DOHH2 (cell line): Measurements from ENCODE around the gene KCNV2.

Source experiments
- H3F3A ChIP-seq: fragments of 200-600 bp; sonication (generic), shearing (Covaris generic); 2 replicates; pipeline ENCODE4 v1.6.0; 2016; ENCODE audit warnings: antibody characterized with exemption, mild to moderate bottlenecking; ENCODE audit not compliant: control insufficient read depth, insufficient read depth
- H3K27ac ChIP-seq: fragments of 200-600 bp; sonication (generic); 2 replicates; pipeline ENCODE4 v1.5.1; 2014; ENCODE audit warnings: low read depth, mild to moderate bottlenecking, low read length, moderate library complexity
- H3K27me3 ChIP-seq: fragments of 200-600 bp; sonication (generic); 2 replicates; pipeline ENCODE4 v1.6.1; 2014; ENCODE audit warnings: mild to moderate bottlenecking, low read length, mixed read lengths; ENCODE audit not compliant: control insufficient read depth
- H3K36me3 ChIP-seq: fragments of 200-600 bp; sonication (generic); 2 replicates; pipeline ENCODE4 v1.6.1; 2014; ENCODE audit warnings: mild to moderate bottlenecking, low read length, moderate library complexity, mixed read lengths; ENCODE audit not compliant: control insufficient read depth
- H3K4me1 ChIP-seq: fragments of 200-600 bp; sonication (generic); 2 replicates; pipeline ENCODE4 v1.6.1; 2014; ENCODE audit warnings: mild to moderate bottlenecking, low read length, mixed read lengths; ENCODE audit not compliant: control insufficient read depth
- H3K4me2 ChIP-seq: fragments of 200-600 bp; sonication (generic); 2 replicates; pipeline ENCODE4 v1.6.0; 2014; ENCODE audit warnings: mild to moderate bottlenecking, low read length, moderate library complexity
- H3K4me3 ChIP-seq: fragments of 200-600 bp; sonication (generic); 2 replicates; pipeline ENCODE4 v1.5.1; 2014; ENCODE audit warnings: mild to moderate bottlenecking, low read length, mixed read lengths
- H3K79me2 ChIP-seq: fragments of 200-600 bp; sonication (generic); 2 replicates; pipeline ENCODE4 v1.6.1; 2014; ENCODE audit warnings: mild to moderate bottlenecking, low read length, mixed read lengths; ENCODE audit not compliant: control insufficient read depth
- H3K9me2 ChIP-seq: fragments of 200-600 bp; sonication (generic); replicated peaks from 2 replicates; pipeline ENCODE4 v1.6.1; 2014; ENCODE audit warnings: mild to moderate bottlenecking, low read length, mixed read lengths; ENCODE audit not compliant: control insufficient read depth
- H3K9me3 ChIP-seq: fragments of 200-600 bp; sonication (generic); 2 replicates; pipeline ENCODE4 v1.6.1; 2014; ENCODE audit warnings: antibody characterized with exemption, low read length, mixed read lengths; ENCODE audit not compliant: control insufficient read depth, insufficient read depth
- H4K20me1 ChIP-seq: fragments of 200-600 bp; sonication (generic); 2 replicates; pipeline ENCODE4 v1.6.0; 2014; ENCODE audit warnings: low read depth, mild to moderate bottlenecking, antibody characterized with exemption, low read length, moderate library complexity; ENCODE audit not compliant: control insufficient read depth, insufficient read depth
- EZH2phosphoT487 ChIP-seq: fragments of 200-600 bp; sonication (generic); IDR thresholded peaks from 2 replicates; pipeline ENCODE4 v1.6.1; 2017; ENCODE audit warnings: borderline replicate concordance, mild to moderate bottlenecking, antibody characterized with exemption, low read length, moderate library complexity, mixed read lengths
- TF ChIP-seq, protein P1 (sequence below): fragments of 200-600 bp; sonication (generic); IDR thresholded peaks from one replicate; pipeline ENCODE4 v1.5.1; 2014; ENCODE audit warnings: antibody characterized with exemption, mild to moderate bottlenecking, low read depth, low read length; ENCODE audit not compliant: poor library complexity, severe bottlenecking

KCNV2 gene

DNA sequence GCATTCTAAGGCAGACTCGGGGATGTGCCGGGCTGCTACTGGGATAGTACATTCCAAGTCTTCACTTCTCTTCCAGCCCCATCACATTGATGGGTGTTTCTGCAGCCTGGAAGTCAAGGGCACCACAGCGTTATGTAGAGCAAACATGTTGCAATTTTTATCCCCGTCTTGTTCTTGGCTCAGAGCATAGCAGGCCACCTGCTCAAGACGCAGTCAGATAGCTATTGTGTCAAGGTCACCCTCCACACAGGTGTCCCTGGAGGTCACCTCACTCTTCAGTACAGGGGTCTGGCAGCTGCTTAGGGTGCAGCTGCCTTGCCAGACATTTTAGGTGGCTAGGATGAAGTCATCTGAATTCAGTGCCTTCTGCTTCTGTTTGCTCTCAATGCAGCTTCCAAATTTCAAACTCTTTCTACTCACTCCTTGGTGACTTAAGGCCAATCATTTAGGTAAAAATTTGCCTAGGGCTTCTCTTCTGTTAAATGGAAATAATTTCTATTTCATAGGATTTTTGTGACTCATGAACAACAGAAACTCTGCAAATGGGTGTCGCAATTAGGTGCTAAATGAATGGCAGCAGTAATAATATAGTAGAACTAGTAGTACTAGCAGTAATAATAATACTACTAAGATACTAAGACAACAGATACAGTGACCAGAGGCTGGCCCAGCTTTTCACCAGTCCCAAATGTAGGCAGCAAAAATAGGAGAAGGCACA, 24.3 kb downstream of the KCNV2 start:
- Histone ChIP-seq H4K20me1 (no peaks in the 10 kb centered on the region), H3K4me1 (no peaks in the 10 kb centered on the region), H3K9me3 (no peaks in the 10 kb centered on the region), H3K9me2 (no peaks in the 10 kb centered on the region), H3F3A (no peaks in the 10 kb centered on the region), H3K36me3 (0 out of 2 replicates have a peak, but pooled peaks cover 3% of the 10 kb centered on the region), H3K4me3 (no peak overlapping the region), H3K79me2 (no peaks in the 10 kb centered on the region), H3K27me3 (no peaks in the 10 kb centered on the region), H3K4me2 (no peak overlapping the region), H3K27ac (no peak overlapping the region)
- TF ChIP-seq EZH2phosphoT487 = no peak
- TF ChIP-seq, protein P1, sequence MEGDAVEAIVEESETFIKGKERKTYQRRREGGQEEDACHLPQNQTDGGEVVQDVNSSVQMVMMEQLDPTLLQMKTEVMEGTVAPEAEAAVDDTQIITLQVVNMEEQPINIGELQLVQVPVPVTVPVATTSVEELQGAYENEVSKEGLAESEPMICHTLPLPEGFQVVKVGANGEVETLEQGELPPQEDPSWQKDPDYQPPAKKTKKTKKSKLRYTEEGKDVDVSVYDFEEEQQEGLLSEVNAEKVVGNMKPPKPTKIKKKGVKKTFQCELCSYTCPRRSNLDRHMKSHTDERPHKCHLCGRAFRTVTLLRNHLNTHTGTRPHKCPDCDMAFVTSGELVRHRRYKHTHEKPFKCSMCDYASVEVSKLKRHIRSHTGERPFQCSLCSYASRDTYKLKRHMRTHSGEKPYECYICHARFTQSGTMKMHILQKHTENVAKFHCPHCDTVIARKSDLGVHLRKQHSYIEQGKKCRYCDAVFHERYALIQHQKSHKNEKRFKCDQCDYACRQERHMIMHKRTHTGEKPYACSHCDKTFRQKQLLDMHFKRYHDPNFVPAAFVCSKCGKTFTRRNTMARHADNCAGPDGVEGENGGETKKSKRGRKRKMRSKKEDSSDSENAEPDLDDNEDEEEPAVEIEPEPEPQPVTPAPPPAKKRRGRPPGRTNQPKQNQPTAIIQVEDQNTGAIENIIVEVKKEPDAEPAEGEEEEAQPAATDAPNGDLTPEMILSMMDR = no peak

DNA sequence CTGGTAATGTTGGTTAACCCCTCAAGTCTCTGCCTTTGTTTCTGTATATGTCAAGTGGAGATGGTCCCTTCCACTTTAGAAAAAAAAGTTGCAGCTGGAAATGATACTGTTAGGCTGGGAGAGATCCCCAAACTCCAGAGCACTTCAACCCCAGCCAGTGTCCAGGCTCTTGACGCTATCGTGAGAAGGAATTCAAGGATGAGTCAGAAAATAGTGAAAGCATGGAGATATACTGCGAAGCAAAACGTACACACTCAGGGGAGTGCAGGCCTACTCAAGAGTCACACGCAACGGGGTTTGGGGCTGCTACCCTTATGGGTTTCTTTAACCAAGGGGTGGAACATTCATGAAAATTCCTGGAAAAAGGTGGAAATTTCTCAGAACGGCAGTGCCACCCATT, 24.9 kb downstream of the KCNV2 start:
- no peaks in the 10 kb centered on the region for H3K27me3 ChIP-seq
- TF ChIP-seq, protein P1 = no peak
- no peak for TF ChIP-seq EZH2phosphoT487
- no peaks in the 10 kb centered on the region for H3F3A ChIP-seq
- 0 out of 2 replicates have a peak, but pooled peaks cover 3% of the 10 kb centered on the region for H3K36me3 ChIP-seq
- no peaks in the 10 kb centered on the region for H3K4me1 ChIP-seq
- no peak overlapping the region for H3K27ac ChIP-seq
- H3K4me3 ChIP-seq = no peak overlapping the region
- no peaks in the 10 kb centered on the region for H3K9me2 ChIP-seq
- no peak overlapping the region for H3K4me2 ChIP-seq
- no peaks in the 10 kb centered on the region for H3K79me2 ChIP-seq
- H3K9me3 ChIP-seq = no peaks in the 10 kb centered on the region
- no peaks in the 10 kb centered on the region for H4K20me1 ChIP-seq

DNA sequence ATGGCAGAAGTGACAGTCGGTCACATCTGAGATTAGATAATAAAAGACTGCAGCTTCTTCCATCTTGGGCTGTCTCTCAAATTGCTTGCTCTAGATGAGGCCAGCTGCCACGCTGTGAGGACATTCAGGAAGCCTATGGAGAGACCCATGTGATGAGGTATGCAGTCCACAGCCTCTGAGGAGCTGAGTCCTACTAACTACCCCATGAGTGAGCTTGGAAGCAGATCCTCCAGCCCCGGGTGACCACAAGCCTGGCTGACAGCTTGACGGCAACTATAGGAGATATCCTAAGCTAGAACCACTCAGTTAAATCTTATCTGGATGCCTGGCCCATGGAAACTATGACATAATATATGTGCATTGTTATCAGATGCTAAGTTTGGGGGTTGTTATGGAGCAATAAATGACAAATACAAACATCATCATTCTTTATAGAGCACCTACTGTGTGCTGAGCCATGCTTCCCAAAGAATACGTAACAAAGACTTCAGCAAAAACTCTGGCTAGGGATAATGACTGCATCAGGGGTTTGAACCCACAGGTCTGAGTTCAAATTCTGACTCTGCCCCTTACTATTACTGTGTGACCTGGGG, 26.7 kb downstream of the KCNV2 start:
- 0 out of 2 replicates have a peak, but pooled peaks cover 3% of the 10 kb centered on the region for H3K36me3 ChIP-seq
- no peak overlapping the region for H3K27ac ChIP-seq
- H3K9me2 ChIP-seq = no peaks in the 10 kb centered on the region
- H3F3A ChIP-seq = no peaks in the 10 kb centered on the region
- no peaks in the 10 kb centered on the region for H3K9me3 ChIP-seq
- TF ChIP-seq, protein P1 = no peak
- TF ChIP-seq EZH2phosphoT487 = no peak
- no peaks in the 10 kb centered on the region for H3K79me2 ChIP-seq
- H3K4me2 ChIP-seq = no peak overlapping the region
- H3K27me3 ChIP-seq = no peaks in the 10 kb centered on the region
- H3K4me1 ChIP-seq = no peaks in the 10 kb centered on the region
- H4K20me1 ChIP-seq = no peaks in the 10 kb centered on the region
- no peak overlapping the region for H3K4me3 ChIP-seq
